HPDE6-E6E7 (cell line): ENCODE measurements around the gene ABCF1.

ENCODE experiments used
- DNase-seq: peaks from one replicate; pipeline ENCODE4 v3.0.0; 2011; ENCODE audit warnings: missing footprints; ENCODE audit errors: extremely low spot score

Gene ABCF1

GRCh38 chr6:30601815-30602641 lies 30.8 kb downstream of the ABCF1 start:
- no peak for DNase-seq

DNA sequence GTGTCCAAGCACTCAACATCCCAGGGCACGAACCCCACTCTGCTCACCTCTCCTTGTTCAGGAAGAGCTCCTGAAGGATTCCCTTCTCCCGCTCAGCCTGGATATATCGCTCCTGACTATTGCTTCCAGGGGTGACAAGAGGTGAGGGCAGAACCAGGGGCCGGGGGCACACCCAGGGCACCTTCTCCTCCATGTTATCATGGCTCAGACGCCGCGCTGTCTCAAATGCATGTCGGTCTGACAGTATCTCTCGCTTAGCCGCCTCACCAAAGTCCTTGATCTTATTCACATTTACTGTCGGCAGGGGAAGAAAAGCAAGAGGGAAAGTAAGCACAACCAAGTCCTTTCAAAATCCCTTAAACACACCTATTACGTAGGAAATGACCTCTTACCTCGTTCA lies 32.7 kb downstream of the ABCF1 start:
- no peak for DNase-seq

DNA sequence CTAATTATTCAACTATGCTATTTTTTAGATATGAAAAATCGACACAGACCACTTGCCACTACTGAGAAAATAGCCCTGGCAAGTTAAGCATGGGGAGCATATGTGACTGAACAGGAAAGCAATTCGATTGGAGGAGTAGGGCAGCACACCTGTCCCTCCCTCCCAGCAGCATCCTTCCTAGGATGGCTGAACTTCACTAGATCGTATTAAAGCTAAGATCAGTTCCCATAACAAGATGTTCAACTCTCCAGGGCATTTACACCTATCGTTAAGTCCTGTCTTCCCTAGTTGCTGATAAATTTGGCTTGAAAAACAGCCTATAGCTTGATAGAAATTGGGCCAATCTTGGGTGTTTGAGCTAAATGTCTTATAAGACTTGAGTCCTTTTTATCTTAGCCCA lies 38.8 kb downstream of the ABCF1 start:
- DNase-seq: no peak

DNA sequence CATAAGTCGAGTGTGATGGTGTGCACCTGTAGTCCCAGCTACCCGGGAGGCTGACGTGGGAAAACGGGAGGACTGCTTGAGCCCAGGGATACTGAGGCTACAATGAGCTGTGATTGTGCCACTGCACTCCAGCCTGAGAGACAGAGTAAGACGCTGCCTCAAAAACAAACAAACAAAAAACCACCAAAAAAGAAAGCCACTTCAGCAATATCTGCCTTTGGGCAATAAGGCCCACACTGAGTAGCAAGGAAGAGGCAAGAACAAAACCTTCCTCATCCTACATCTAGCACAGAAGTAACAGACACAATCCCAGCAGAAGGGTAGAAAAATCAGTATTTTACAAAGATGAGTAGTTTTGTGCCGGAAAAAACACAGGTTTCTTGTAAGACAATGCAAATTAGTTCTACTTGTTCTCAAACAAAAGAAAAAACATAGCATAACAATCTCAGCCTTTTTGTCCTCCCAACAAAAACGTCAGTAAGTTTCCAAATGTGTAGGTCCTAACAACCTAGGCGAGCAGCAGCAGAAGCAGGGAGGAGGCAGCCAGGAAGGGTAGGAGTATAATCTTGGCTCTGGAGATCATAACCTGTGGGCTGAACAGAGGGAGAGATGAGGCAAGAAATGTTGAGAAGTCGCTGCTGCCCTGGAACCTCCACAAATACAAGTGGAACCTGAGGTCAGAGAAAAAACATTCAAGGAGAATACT lies 40.1 kb downstream of the ABCF1 start:
- DNase-seq: no peak

GRCh38 chr6:30611856-30612194 lies 40.6 kb downstream of the ABCF1 start:
- no peak for DNase-seq

DNA sequence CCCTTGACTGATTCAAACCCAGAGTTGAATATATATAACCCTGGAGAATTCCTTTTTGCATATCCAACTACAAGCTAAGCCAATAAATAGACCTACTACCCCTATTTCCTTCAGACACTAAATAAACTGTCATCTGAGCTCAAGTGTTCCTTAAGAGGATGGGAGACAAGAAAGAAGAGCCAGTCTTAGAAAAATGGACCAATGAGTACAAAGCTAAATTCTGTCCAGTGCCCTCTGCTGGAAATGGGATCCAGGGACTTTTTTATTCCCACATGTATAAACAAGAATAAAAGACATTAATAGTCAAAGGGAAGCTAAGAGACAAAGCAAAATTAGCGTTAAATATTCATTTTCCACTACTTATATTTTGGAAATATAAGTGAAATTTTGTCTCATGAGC lies 41.0 kb downstream of the ABCF1 start:
- DNase-seq: no peak

DNA sequence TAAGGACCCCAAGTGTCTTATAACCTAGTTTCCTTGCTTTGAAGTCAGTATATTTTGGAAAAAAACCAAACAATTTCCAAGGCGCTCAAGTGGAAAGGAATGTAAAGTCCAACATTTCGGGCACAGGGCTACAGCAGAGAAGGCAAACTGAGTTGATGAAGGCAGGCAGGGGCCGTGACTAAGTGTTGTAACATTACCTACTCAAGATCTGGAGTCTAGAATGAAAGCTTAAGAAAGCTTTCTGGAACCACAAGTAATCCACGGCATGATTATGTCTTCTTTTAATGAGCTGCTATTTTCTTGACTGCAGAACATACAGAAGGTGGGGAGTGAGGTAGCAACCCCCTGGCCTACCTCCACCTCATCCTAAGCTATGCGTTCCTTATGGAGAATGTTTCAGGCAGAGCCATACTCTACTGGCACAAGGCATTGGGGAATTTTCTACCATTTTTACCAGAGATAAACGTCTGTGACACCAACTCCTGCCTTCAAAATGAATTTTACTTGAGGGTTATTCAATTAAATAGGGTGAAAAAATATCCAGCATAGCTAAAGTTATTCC lies 41.5 kb downstream of the ABCF1 start:
- DNase-seq: no peak

- no peak for DNase-seq
Measured at GRCh38 chr6:30613251-30614043, 42.2 kb downstream of the ABCF1 start.

DNA sequence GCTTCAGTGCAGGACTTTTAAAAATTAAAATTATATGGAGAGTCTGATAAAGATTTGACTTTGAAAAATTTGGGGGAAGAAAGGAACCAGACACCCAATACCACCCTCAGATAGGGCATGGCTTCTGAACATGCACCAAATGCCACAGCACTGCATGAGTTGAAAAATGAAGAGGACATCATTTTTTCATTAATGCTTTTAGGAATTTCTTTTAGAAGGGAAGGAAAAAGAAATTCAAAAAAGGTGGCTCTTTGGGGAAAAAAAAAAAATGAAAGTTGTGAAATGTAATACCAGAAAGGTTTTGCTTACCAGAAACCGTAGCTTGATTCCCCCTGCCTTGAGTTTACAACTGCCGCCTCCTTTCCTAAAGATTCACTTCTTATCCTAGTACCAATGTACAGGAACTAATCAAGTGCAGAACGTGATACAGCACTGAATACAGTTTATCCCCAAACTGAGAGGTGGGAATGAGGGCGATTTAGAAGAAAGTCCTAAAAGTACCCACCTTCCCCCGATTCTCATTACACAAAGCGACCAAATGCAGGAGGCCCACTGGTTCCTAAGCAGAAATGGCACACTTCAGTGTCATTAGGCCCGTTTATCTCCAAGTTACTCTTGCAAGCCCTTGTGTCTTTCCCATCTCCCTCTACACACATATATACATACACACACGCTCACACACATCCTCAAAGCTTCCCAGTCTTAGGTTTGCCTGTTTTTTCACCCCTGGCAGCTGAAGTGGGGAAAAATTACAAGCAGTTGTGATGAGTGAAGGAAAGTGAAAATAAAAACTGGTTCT lies 43.0 kb downstream of the ABCF1 start:
- no peak for DNase-seq

DNA sequence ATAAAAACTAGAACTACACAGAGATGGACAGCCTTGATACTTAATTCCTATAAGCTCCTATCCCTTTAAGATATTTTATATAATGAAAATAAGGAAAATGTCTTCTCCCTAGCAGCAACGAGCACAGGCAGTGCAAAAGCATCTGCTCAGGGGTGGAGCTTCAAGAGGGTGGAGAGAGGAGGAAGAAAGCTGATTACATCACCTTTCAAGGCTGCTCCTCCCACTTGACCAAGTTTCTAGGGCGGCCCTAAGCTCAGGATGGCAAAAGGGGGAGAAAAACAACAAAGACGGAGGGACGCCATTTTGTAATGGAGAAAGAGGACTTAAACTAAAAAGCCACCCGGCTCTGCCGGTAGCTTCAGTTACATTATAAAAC lies 43.6 kb downstream of the ABCF1 start:
- peak; percentile 80 for DNase-seq

DNA sequence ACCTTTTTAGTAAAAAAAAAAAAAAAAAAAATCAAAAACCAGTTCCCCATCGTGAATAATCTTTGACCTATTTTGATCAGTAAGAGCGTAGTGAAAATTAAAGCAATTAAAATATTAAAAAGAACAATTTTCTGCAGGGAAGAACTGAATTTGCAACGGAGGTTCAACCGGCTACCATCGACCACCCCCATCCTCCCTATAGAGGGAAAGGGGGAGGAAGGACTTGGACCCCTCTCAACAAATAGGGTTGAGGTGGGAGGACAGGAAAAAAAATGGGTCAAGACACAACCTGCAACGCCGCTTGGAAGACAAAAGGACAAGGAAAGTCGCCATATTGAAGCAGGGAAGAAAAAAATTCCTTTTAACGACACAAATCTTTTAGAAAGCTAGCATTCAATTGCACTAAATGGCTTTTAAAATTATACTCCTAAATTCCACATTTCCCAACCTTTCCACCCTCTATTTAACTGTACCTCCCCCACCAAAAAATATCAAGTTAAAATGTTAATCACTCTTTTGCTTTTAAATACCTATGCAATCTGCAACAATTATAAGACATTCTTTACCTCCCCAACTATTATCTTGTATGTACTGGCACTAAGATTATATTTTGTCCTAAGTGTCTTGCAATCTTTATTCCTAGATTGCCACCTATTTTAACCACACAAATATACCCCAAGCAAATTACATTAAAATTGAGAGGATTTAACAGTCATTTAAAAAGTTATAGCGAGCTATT lies 44.1 kb downstream of the ABCF1 start:
- no peak for DNase-seq

DNA sequence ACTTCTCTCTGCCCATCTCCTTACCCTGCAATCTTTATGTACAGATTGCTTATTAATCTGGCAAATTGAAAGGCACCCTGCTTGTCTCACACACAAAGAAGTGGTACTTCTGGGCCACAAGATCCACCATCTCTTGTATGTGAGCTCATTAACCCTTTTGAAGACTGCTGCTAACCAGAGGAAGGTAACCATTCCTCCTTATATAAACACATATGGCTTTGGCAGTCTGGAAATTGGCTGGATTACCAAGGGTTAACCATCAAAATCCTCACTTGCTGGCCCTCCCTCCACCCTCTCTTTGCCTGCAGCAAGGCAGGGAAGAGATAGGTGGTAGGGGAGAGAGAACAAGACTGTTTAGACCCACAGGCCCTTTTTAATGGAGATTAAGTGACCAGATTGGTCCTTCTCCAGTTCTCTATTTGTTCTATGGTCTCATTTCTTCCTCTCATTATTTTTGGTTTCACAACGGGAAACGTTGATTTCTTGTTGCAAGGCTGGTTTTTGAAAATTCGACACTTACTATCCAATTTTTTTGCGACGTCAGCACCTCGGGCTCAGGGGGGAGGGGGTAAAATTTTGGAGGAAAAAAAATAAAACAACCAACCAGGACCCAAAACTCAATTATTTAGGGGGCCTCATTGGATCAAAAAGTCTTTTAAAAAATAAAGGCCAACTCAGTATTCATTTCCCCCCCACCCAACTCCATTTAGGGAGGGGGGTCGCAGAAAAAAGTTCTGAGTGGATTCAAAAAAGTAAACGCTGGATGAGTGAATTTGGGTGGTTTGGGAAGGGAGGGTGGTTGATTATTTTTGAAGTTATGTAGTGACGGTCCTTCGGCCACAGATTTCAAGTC lies 44.9 kb downstream of the ABCF1 start:
- DNase-seq: no peak

GRCh38 chr6:30616811-30617564 lies 45.7 kb downstream of the ABCF1 start, which contains the start of gene PPP1R10:
Gene PPP1R10 (minus strand): TSS chr6:30617243. CDS start chr6:30609944, 7,299 bp downstream.
- DNase-seq: peak; percentile 93

- peak; percentile 92 for DNase-seq
Measured at GRCh38 chr6:30617565-30618269, 46.5 kb downstream of the ABCF1 start, which contains the start of gene MRPS18B. Gene MRPS18B (plus strand): TSS chr6:30617840. CDS start chr6:30617866, 26 bp downstream.

DNA sequence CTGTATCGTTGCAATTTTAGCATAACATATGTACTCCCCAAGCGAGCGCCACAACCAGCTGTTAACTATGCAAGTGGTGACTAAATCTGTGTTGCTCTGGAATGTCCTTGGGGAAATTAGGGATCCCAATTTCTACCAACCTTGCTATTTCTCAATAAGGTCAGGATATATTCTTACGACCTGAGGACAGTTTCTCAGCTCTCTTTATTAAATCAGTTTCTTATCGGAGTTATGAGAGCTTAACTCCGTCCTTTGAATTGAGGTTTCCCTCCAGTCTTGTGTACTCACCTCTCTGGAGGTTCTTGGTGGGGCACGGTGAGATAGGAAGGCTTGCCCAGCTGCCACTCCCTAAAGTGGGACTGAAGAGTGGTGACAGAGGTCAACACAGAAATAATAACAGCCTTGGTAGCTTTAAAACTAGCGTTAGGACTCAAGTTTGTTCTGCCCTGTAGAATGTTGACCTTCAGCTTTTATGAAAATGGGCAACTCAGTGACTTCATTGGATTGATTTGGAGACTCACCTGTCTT lies 47.1 kb downstream of the ABCF1 start:
- DNase-seq: no peak

DNA sequence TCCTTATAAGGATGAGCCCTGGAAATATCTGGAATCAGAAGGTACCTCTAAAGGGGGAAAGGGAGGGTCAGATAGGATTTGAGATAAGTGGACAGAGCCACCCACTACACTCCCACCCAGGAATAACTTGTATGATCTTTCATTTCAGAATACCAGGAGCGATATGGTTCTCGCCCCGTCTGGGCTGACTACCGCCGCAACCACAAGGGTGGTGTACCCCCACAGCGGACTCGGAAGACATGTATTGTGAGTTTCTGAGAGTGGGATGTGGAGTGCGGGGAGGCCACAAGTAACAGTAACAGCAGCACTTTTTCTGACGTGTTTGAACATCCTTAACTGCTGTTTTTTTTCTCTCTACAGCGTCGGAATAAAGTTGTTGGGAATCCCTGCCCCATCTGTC lies 48.3 kb downstream of the ABCF1 start:
- no peak for DNase-seq

DNA sequence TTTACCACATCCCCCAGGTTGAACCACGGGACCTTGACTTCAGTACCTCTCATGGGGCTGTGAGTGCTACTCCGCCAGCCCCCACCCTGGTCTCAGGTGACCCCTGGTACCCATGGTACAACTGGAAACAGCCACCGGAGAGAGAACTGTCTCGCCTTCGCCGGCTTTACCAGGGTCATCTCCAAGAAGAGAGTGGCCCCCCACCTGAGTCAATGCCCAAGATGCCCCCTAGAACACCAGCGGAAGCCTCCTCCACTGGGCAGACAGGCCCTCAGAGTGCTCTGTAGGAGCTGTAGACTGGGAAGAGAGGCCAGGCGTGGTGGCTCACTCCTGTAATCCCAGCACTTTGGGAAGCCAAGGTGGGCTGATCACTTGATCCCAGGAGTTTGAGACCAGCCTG lies 54.3 kb downstream of the ABCF1 start:
- no peak for DNase-seq
